HepG2 (cell line): ENCODE measurements around the gene CCL27. TPM values are rescaled to one million over a fixed set of nuclear protein-coding genes. Genes with fewer than 3 reads are reported as not detected.

Source experiments
- ATAC-seq: fragments of 200-7000 bp; cut with Tn5 transposase; 3 replicates; pipeline ENCODE4 v1.9.1; 2020; ENCODE audit warnings: mild to moderate bottlenecking, moderate library complexity
- BruUV-seq: library from RNA; stranded (reverse); fragments of 400-500 nt; replicated peaks from 2 replicates; lab custom pipeline; 2021; lab: Mats Ljungman, UMichigan
- CTCF ChIA-PET: fragments of 300-600 bp; formaldehyde crosslinking; extraction: SDS; loops from one replicate; lab custom pipeline; 2021; ENCODE audit warnings: low total read pairs, inconsistent platforms, low intra/inter-chr PET ratio; lab: Yijun Ruan, JAX
- POLR2A ChIA-PET: fragments of 350-600 bp; sonication (Branson Sonifier 250); formaldehyde crosslinking; loops from one replicate; lab custom pipeline; 2020; ENCODE audit warnings: antibody characterized with exemption, inconsistent platforms; lab: Yijun Ruan, JAX
- DNase-seq: peaks from one replicate; pipeline ENCODE4 v3.0.0-alpha.2; 2015; ENCODE audit warnings: low spot score
- FAIRE-seq: peaks from 3 replicates; lab custom pipeline; 2011; peaks lifted over from hg19 to GRCh38; lab: Jason Lieb, UNC
- H2AFZ ChIP-seq: one replicate; pipeline ENCODE4 v1.6.1; 2011; ENCODE audit warnings: low read length, inconsistent platforms
- H3K27ac ChIP-seq: fragments of 300-600 bp; 3 replicates; pipeline ENCODE4 v1.8.0; 2011; ENCODE audit warnings: mixed run types, mild to moderate bottlenecking, mixed read lengths, low read length, inconsistent platforms; ENCODE audit not compliant: insufficient read depth; ENCODE audit errors: extremely low read length
- H3K27me3 ChIP-seq, 2 experiments: fragments of 200-600 bp in 1 of 2; 2 replicates in 1 of 2; 3 replicates in 1 of 2; pipeline versions ENCODE4 v1.6.0 to v1.8.0; 2011; ENCODE audit warnings: low read length in 2 of 2, mild to moderate bottlenecking in 2 of 2, moderate library complexity in 2 of 2, inconsistent platforms in 1 of 2; ENCODE audit not compliant: insufficient read depth in 2 of 2, control insufficient read depth in 1 of 2
- H3K36me3 ChIP-seq, 2 experiments: fragments of 200-600 bp in 1 of 2; replicated peaks in 1 of 2; 2 replicates in 1 of 2; 3 replicates in 1 of 2; pipeline versions ENCODE4 v1.5.1 to v1.8.0; 2011; ENCODE audit warnings: low read length in 2 of 2, inconsistent platforms in 1 of 2; ENCODE audit not compliant: insufficient read depth in 2 of 2, control insufficient read depth in 1 of 2
- H3K4me1 ChIP-seq: 2 replicates; pipeline ENCODE4 v1.5.1; 2012; ENCODE audit warnings: low read length, inconsistent platforms; ENCODE audit not compliant: insufficient read depth
- H3K4me2 ChIP-seq: 2 replicates; pipeline ENCODE4 v1.6.0; 2011; ENCODE audit warnings: low read depth, low read length, inconsistent platforms
- H3K4me3 ChIP-seq, 3 experiments: fragments of 200-600 bp in 1 of 3; sonication (generic), shearing (Covaris generic) in 1 of 3; replicated peaks in 1 of 3; 2 replicates each; pipeline ENCODE4 v1.5.1; 2011 to 2016; ENCODE audit warnings: low read length in 3 of 3, inconsistent platforms in 2 of 3, low read depth in 2 of 3, mild to moderate bottlenecking in 2 of 3, control low read depth in 1 of 3, mixed read lengths in 1 of 3; ENCODE audit not compliant: insufficient read depth in 1 of 3
- H3K79me2 ChIP-seq: one replicate; pipeline ENCODE4 v1.6.1; 2011; ENCODE audit warnings: low read length, inconsistent platforms; ENCODE audit not compliant: insufficient read depth
- H3K9ac ChIP-seq: 2 replicates; pipeline ENCODE4 v1.6.0; 2011; ENCODE audit warnings: mild to moderate bottlenecking, low read depth, low read length, inconsistent platforms; ENCODE audit not compliant: insufficient read depth
- H3K9me3 ChIP-seq: 2 replicates; pipeline ENCODE4 v1.5.1; 2012; ENCODE audit warnings: mild to moderate bottlenecking, low read length
- H4K20me1 ChIP-seq: 2 replicates; pipeline ENCODE4 v1.6.0; 2011; ENCODE audit warnings: inconsistent platforms, mild to moderate bottlenecking, low read length, moderate library complexity; ENCODE audit not compliant: insufficient read depth
- ATF1 ChIP-seq: IDR thresholded peaks from 2 replicates; pipeline ENCODE4 v1.6.1; 2016; ENCODE audit warnings: mild to moderate bottlenecking, control low read depth
- CBFB ChIP-seq: sonication (generic); formaldehyde crosslinking; IDR thresholded peaks from 2 replicates; pipeline ENCODE4 v1.4.0; 2020; ENCODE audit warnings: missing genetic modification reagents
- DNMT3B ChIP-seq: conservative IDR thresholded peaks from 2 replicates; pipeline ENCODE4 v1.6.1; 2016; ENCODE audit warnings: missing biosample characterization, control low read depth
- KAT8 ChIP-seq: IDR thresholded peaks from 2 replicates; pipeline ENCODE4 v1.6.1; 2016; ENCODE audit warnings: missing genetic modification reagents, missing compliant biosample characterization
- MYC ChIP-seq: sonication (generic); formaldehyde crosslinking; IDR thresholded peaks from 2 replicates; pipeline ENCODE4 v1.9.0; 2021; ENCODE audit warnings: missing genetic modification reagents, borderline replicate concordance
- PATZ1 ChIP-seq: sonication (generic); formaldehyde crosslinking; IDR thresholded peaks from 2 replicates; pipeline ENCODE4 v1.4.0; 2020; ENCODE audit warnings: missing genetic modification reagents
- RCOR2 ChIP-seq: IDR thresholded peaks from 2 replicates; pipeline ENCODE4 v1.6.1; 2016; ENCODE audit warnings: missing biosample characterization, missing genetic modification reagents
- ZFP90 ChIP-seq: sonication (generic); formaldehyde crosslinking; IDR thresholded peaks from 2 replicates; pipeline ENCODE4 v1.8.0; 2022; ENCODE audit warnings: missing genetic modification reagents, mild to moderate bottlenecking, inconsistent platforms, borderline replicate concordance
- ZFX ChIP-seq: sonication (generic); formaldehyde crosslinking; IDR thresholded peaks from 2 replicates; pipeline ENCODE4 v1.4.0; 2020; ENCODE audit warnings: mild to moderate bottlenecking, low read depth, missing genetic modification reagents, moderate library complexity
- ZMYM3 ChIP-seq: sonication (generic); formaldehyde crosslinking; IDR thresholded peaks from 2 replicates; pipeline ENCODE4 v1.5.1; 2020; ENCODE audit warnings: mild to moderate bottlenecking, missing genetic modification reagents
- ZNF335 ChIP-seq: sonication (generic); formaldehyde crosslinking; IDR thresholded peaks from 2 replicates; pipeline ENCODE4 v1.4.0; 2020; ENCODE audit warnings: missing genetic modification reagents
- ZNF513 ChIP-seq: sonication (generic); formaldehyde crosslinking; conservative IDR thresholded peaks from 2 replicates; pipeline ENCODE4 v1.5.0; 2020; ENCODE audit warnings: missing genetic modification reagents
- ZNF766 ChIP-seq: sonication (generic); formaldehyde crosslinking; IDR thresholded peaks from 2 replicates; pipeline ENCODE4 v1.5.0; 2020; ENCODE audit warnings: missing genetic modification reagents, borderline replicate concordance
- ZNF879 ChIP-seq: sonication (generic); formaldehyde crosslinking; IDR thresholded peaks from 2 replicates; pipeline ENCODE4 v1.8.1; 2023; ENCODE audit warnings: missing genetic modification reagents
- WGBS: methylation state at CpG from one replicate; pipeline ENCODE4 v1.1.6; 2017; ENCODE audit warnings: low lambda C conversion rate; 5-methylcytosine and 5-hydroxymethylcytosine counted together
- in situ Hi-C: cut with HindIII; loops from 2 replicates; pipeline ENCODE4 v1.10.0; 2017; ENCODE audit warnings: low pct_unique_long_range_greater_than_20kb; ENCODE audit not compliant: extremely low pct_ligation_motif_present
- intact Hi-C: fragments of 100-400 bp; cut with micrococcal nuclease; formaldehyde crosslinking; loops from one replicate; pipeline ENCODE4 v1.10.0; 2022; ENCODE audit not compliant: unreplicated experiment
- polyA plus RNA-seq, 8 experiments: library from polyadenylated mRNA; depleted of rRNA in 3 of 8; stranded (reverse) in 7 of 8; unstranded in 1 of 8; fragments of >200 nt; fragmentation: Illumina TruSeq in 4 of 8; extraction: Trizol in 4 of 8; gene quantifications; 2 replicates each; pipeline versions ENCODE4 v1.2.1 to v1.2.3, GENCODE V29; 2011 to 2016; ENCODE audit warnings: low read depth in 4 of 8, missing spikeins in 1 of 8, mixed read lengths in 1 of 8; ENCODE audit not compliant: insufficient read depth in 1 of 8
- total RNA-seq, 5 experiments: library from RNA; depleted of rRNA; stranded (reverse); fragments of >200 nt; fragmentation: Illumina TruSeq; extraction: Trizol; gene quantifications; 2 replicates each; pipeline ENCODE4 v1.2.3, GENCODE V29; 2016; ENCODE audit warnings: low read depth in 1 of 5

Gene CCL27
- total and polyA plus RNA-seq, 2 of the 13 experiments (the other 11 are each of a cell fraction or from before 2014, with no cell fraction given) = not detected

- ChIA-PET POLR2A (no interaction called here), CTCF (no interaction called here)
- Histone ChIP-seq H3K4me2 (no peak overlapping the region), H3K36me3 (no peaks in the 10 kb centered on the region), H3K4me1 (peaks cover 32% of the 10 kb centered on the region), H3K79me2 (no peaks in the 10 kb centered on the region), H3K27me3 (peaks cover 4 to 20% of the 10 kb centered on the region in 2 experiments; a peak in 3 of 5 replicates), H2AFZ (no peak overlapping the region), H3K9me3 (no peaks in the 10 kb centered on the region), H4K20me1 (no peaks in the 10 kb centered on the region), H3K27ac (no peak overlapping the region), H3K9ac (no peak overlapping the region), H3K4me3 (no peak overlapping the region)
- WGBS = 14% methylated on average over 3 of the region's 3 CpGs
- DNase-seq (no peak), FAIRE-seq (no peak), ATAC-seq (no peak)
- TF ChIP-seq KAT8 (CRISPR knock-in tag) (no peak), ZMYM3 (peak; percentile 28; the same call in 1 of the 2 replicates), RCOR2 (CRISPR knock-in tag) (no peak), ZNF335 (CRISPR knock-in tag) (no peak), ZFP90 (CRISPR knock-in tag) (no peak), CBFB (CRISPR knock-in tag) (no peak)
- no TSS peak for BruUV-seq
- in situ Hi-C loops (no loop called here), intact Hi-C loops (no loop called here)
Observed at GRCh38 chr9:34625186-34625486, 37.3 kb downstream of the CCL27 start.

- intact Hi-C loops = no loop called here
- FAIRE-seq = no peak
- Histone ChIP-seq H3K4me3 (no peak overlapping the region), H3K27ac (no peak overlapping the region), H3K9me3 (no peaks in the 10 kb centered on the region), H3K9ac (no peak overlapping the region), H3K79me2 (no peaks in the 10 kb centered on the region), H3K36me3 (no peaks in the 10 kb centered on the region), H4K20me1 (no peaks in the 10 kb centered on the region), H2AFZ (no peak overlapping the region), H3K27me3 (peaks cover 4 to 20% of the 10 kb centered on the region in 2 experiments; a peak in 3 of 5 replicates), H3K4me2 (no peak overlapping the region), H3K4me1 (peaks cover 29% of the 10 kb centered on the region)
- no peak for DNase-seq
- ChIA-PET POLR2A (no interaction called here), CTCF (no interaction called here)
- ATAC-seq = no peak
- in situ Hi-C loops = no loop called here
- WGBS = 67% methylated on average over 38 of the region's 39 CpGs
- BruUV-seq = no TSS peak
- TF ChIP-seq ZNF766 (CRISPR knock-in tag) (no peak), DNMT3B (CRISPR knock-in tag) (no peak), ZNF513 (no peak), ZFX (CRISPR knock-in tag) (no peak), PATZ1 (CRISPR knock-in tag) (no peak), ZNF879 (CRISPR knock-in tag) (no peak), MYC (no peak), ATF1 (no peak)
Observed at GRCh38 chr9:34624475-34625185, 37.8 kb downstream of the CCL27 start.
